ENCODE results near the gene CASP14.
"Not testable (repeated sequence)": the region's sequence is repeated elsewhere in the genome, so short reads cannot be mapped to it uniquely, and the experiment has no call there.

The CASP14 gene

GRCh38 chr19:15048885-15049541, at the start of gene CASP14:
Gene CASP14, plus strand, starts transcription at chr19:15049480. Its CDS starts 2,772 bp downstream, at chr19:15052252.
- DNase-seq = no peak

- no peak for DNase-seq
Measured at GRCh38 chr19:15008308-15008707, 41.0 kb upstream of the CASP14 start.

- no peak for DNase-seq
Measured at GRCh38 chr19:15010501-15011300, 38.6 kb upstream of the CASP14 start.

GRCh38 chr19:15014579-15014978, 34.7 kb upstream of the CASP14 start:
- DNase-seq = no peak

GRCh38 chr19:15015946-15016542, 33.2 kb upstream of the CASP14 start:
- no peak for DNase-seq

GRCh38 chr19:15018836-15019235, 30.4 kb upstream of the CASP14 start:
- not testable (repeated sequence) for DNase-seq

- no peak for DNase-seq
Measured at GRCh38 chr19:15021286-15022007, 27.8 kb upstream of the CASP14 start.

GRCh38 chr19:15022752-15023151, 26.5 kb upstream of the CASP14 start:
- DNase-seq = no peak

- DNase-seq = no peak
Measured at GRCh38 chr19:15025217-15025616, 24.1 kb upstream of the CASP14 start.

- DNase-seq = no peak
Measured at GRCh38 chr19:15028490-15028889, 20.8 kb upstream of the CASP14 start.

GRCh38 chr19:15031675-15032074, 17.6 kb upstream of the CASP14 start:
- no peak for DNase-seq

GRCh38 chr19:15035795-15036311, 13.4 kb upstream of the CASP14 start:
- DNase-seq = no peak

- DNase-seq = no peak
Measured at GRCh38 chr19:15037586-15037985, 11.7 kb upstream of the CASP14 start.

GRCh38 chr19:15038294-15038693, 11.0 kb upstream of the CASP14 start:
- no peak for DNase-seq

- no peak for DNase-seq
Measured at GRCh38 chr19:15042003-15042402, 7.3 kb upstream of the CASP14 start.

- no peak for DNase-seq
Measured at GRCh38 chr19:15042826-15043225, 6.5 kb upstream of the CASP14 start.

- DNase-seq = no peak
Measured at GRCh38 chr19:15045506-15045905, 3.8 kb upstream of the CASP14 start.

- no peak for DNase-seq
Measured at GRCh38 chr19:15047680-15048079, 1.6 kb upstream of the CASP14 start.

- no peak for DNase-seq
Measured at GRCh38 chr19:15048128-15048527, 1.2 kb upstream of the CASP14 start.

GRCh38 chr19:15050639-15051038, 1.4 kb downstream of the CASP14 start:
- no peak for DNase-seq

- no peak for DNase-seq
Measured at GRCh38 chr19:15062036-15062435, 12.8 kb downstream of the CASP14 start.

GRCh38 chr19:15070386-15070785, 21.1 kb downstream of the CASP14 start:
- DNase-seq = not testable (repeated sequence)

All from NCI-H2029 treated with DMSO at 0.1 percent for 48 hours (cell line).